K562 (cell line): ENCODE data around the gene DVL3. TPM values are rescaled to one million over a fixed set of nuclear protein-coding genes. Genes with fewer than 3 reads are reported as not detected.
A peak's percentile ranks its signal among the peaks of the same experiment; 100 is the strongest.

Source experiments
- BRF1 ChIP-seq: IDR thresholded peaks from 3 replicates; pipeline ENCODE4 v1.6.1; 2011; ENCODE audit warnings: borderline replicate concordance, mild to moderate bottlenecking; ENCODE audit not compliant: insufficient read length; ENCODE audit errors: extremely low read depth
- BRF2 ChIP-seq: IDR thresholded peaks from 3 replicates; pipeline ENCODE4 v1.6.1; 2011; ENCODE audit warnings: borderline replicate concordance, mild to moderate bottlenecking; ENCODE audit not compliant: insufficient read length, insufficient read depth
- CC2D1A ChIP-seq: fragments of 450-650 bp; IDR thresholded peaks from 2 replicates; pipeline ENCODE4 v1.6.1; 2017; ENCODE audit warnings: mild to moderate bottlenecking
- FOXO4 ChIP-seq: fragments of 450-650 bp; formaldehyde crosslinking; IDR thresholded peaks from 2 replicates; pipeline ENCODE4 v1.4.0; 2020; ENCODE audit warnings: mild to moderate bottlenecking, moderate library complexity
- FOXP1 ChIP-seq: sonication (generic); formaldehyde crosslinking; IDR thresholded peaks from 2 replicates; pipeline ENCODE4 v1.8.0; 2022; ENCODE audit warnings: mild to moderate bottlenecking, missing genetic modification reagents
- HDAC6 ChIP-seq: IDR thresholded peaks from 2 replicates; pipeline ENCODE4 v1.6.1; 2012; ENCODE audit warnings: low read depth, mild to moderate bottlenecking, control low read depth, inconsistent platforms, low read length, moderate library complexity
- HLTF ChIP-seq: fragments of 450-650 bp; IDR thresholded peaks from 2 replicates; pipeline ENCODE4 v1.6.1; 2016
- KLF13 ChIP-seq: fragments of 450-650 bp; IDR thresholded peaks from 2 replicates; pipeline ENCODE4 v1.6.1; 2016; ENCODE audit warnings: missing genetic modification characterization, low read depth, mild to moderate bottlenecking, missing compliant biosample characterization, moderate library complexity, borderline replicate concordance
- MLLT1 ChIP-seq, 2 experiments: fragments of 450-650 bp; IDR thresholded peaks; 2 replicates each; pipeline ENCODE4 v1.6.1; 2016
- MTA2 ChIP-seq: fragments of 450-650 bp; IDR thresholded peaks from 2 replicates; pipeline ENCODE4 v1.6.1; 2016; ENCODE audit warnings: low read depth
- PML ChIP-seq: IDR thresholded peaks from 2 replicates; pipeline ENCODE4 v1.6.1; 2012; ENCODE audit warnings: low read length, inconsistent platforms
- RNF2 ChIP-seq: sonication (generic); IDR thresholded peaks from 2 replicates; pipeline ENCODE4 v1.6.1; 2016
- SREBF1 ChIP-seq: fragments of 150-350 bp; IDR thresholded peaks from 2 replicates; pipeline ENCODE4 v1.6.1; 2014; ENCODE audit warnings: antibody characterized with exemption, low read depth, low read length, borderline replicate concordance
- TEAD1 ChIP-seq, 2 experiments: fragments of 450-650 bp in 1 of 2; sonication (generic) in 1 of 2; formaldehyde crosslinking; IDR thresholded peaks; 2 replicates each; pipeline versions ENCODE4 v1.4.0 to v1.8.0; 2020 to 2022; ENCODE audit warnings: mild to moderate bottlenecking in 2 of 2, missing genetic modification reagents in 1 of 2
- ZBTB9 ChIP-seq: fragments of 450-650 bp; formaldehyde crosslinking; IDR thresholded peaks from 2 replicates; pipeline ENCODE4 v1.4.0; 2020; ENCODE audit warnings: mild to moderate bottlenecking, moderate library complexity
- ZNF121 ChIP-seq: sonication (generic); formaldehyde crosslinking; conservative IDR thresholded peaks from 2 replicates; pipeline ENCODE4 v1.8.0; 2022; ENCODE audit warnings: missing genetic modification reagents
- ZNF324 ChIP-seq: fragments of 250-450 bp; sonication (Bioruptor Pico); IDR thresholded peaks from 2 replicates; pipeline ENCODE4 v1.4.0; 2020; ENCODE audit warnings: mild to moderate bottlenecking
- ZNF609 ChIP-seq: sonication (generic); formaldehyde crosslinking; IDR thresholded peaks from 2 replicates; pipeline ENCODE4 v1.8.1; 2023; ENCODE audit warnings: missing genetic modification reagents, mild to moderate bottlenecking, borderline replicate concordance
- polyA plus RNA-seq, 8 experiments: library from polyadenylated mRNA; depleted of rRNA in 4 of 8; stranded (reverse) in 5 of 8; unstranded in 3 of 8; fragments of >200 nt; fragmentation: Nextera tagmentation in 2 of 8; fragmentation: Illumina TruSeq in 1 of 8; extraction: Ambion mirVana in 2 of 8; extraction: Trizol in 1 of 8; gene quantifications; 2 replicates each; pipeline versions ENCODE4 v1.2.1 to v1.2.3, GENCODE V29; 2011 to 2014; ENCODE audit warnings: inconsistent platforms in 1 of 8, missing spikeins in 1 of 8
- total RNA-seq, 7 experiments: library from RNA; depleted of rRNA in 6 of 7; stranded (reverse); fragments of >200 nt in 6 of 7; fragmentation: Illumina TruSeq in 2 of 7; extraction: Trizol in 2 of 7; gene quantifications; 2 replicates each; pipeline versions ENCODE4 v1.2.1 to v1.2.3, GENCODE V29; 2011 to 2021; ENCODE audit warnings: low replicate concordance in 1 of 7

The DVL3 gene
- total and polyA plus RNA-seq, 9 of the 15 experiments (the other 6 are each of a cell fraction or from before 2014, with no cell fraction given), result 3.1 to 57.9 (median 20.1) TPM

GRCh38 chr3:184154885-184155643, at the start of gene DVL3 (continued):
- no peak for TF ChIP-seq ZNF609
- TF ChIP-seq HLTF, result no peak
- TF ChIP-seq TEAD1 (CRISPR knock-in tag; IDR thresholded peaks at IDR 0.05), result no peak
- TF ChIP-seq ZNF324 (CRISPR knock-in tag), result no peak
- TF ChIP-seq PML, result peak; percentile 26; the same call in 1 of the 2 replicates
- no peak for TF ChIP-seq BRF1
- TF ChIP-seq SREBF1, result no peak
- TF ChIP-seq CC2D1A, result peak; percentile 95
- TF ChIP-seq ZBTB9 (CRISPR knock-in tag), result no peak
- TF ChIP-seq HDAC6, result no peak
- TF ChIP-seq MTA2, result no peak
- TF ChIP-seq FOXP1 (CRISPR knock-in tag), result no peak
- TF ChIP-seq ZNF121, result no peak
- no peak for TF ChIP-seq FOXO4 (CRISPR knock-in tag)
- no peak for TF ChIP-seq RNF2
- TF ChIP-seq BRF2, result no peak
- TF ChIP-seq KLF13 (tag), result peak; percentile 44; the same call in 1 of the 2 replicates
- 0 out of 4 replicates have a peak, but pooled peaks of 1 of the 2 experiments have one; percentile 2 for TF ChIP-seq MLLT1 (IDR thresholded peaks at IDR 0.05)
